GM19455 (cell line): Measurements from ENCODE around the gene WDFY3.
"Not testable (repeated sequence)": the region's sequence is repeated elsewhere in the genome, so short reads cannot be mapped to it uniquely, and the experiment has no call there.

Experiments used
- ATAC-seq: cut with Tn5 transposase; IDR thresholded peaks from one replicate; pipeline ENCODE4 v1.9.1; 2021; ENCODE audit not compliant: unreplicated experiment

The WDFY3 gene

GRCh38 chr4:84722720-84723119 lies 243.8 kb downstream of the WDFY3 start:
- no peak for ATAC-seq

- no peak for ATAC-seq
Measured at GRCh38 chr4:84719115-84719514, 247.4 kb downstream of the WDFY3 start.

- ATAC-seq, result no peak
Measured at GRCh38 chr4:84718699-84719098, 247.8 kb downstream of the WDFY3 start.

GRCh38 chr4:84710548-84710947 lies 255.9 kb downstream of the WDFY3 start:
- ATAC-seq, result no peak

- ATAC-seq, result no peak
Measured at GRCh38 chr4:84708406-84709135, 257.9 kb downstream of the WDFY3 start.

- ATAC-seq, result no peak
Measured at GRCh38 chr4:84706286-84706685, 260.2 kb downstream of the WDFY3 start.

GRCh38 chr4:84699001-84699671 lies 267.4 kb downstream of the WDFY3 start:
- ATAC-seq, result no peak

GRCh38 chr4:84697615-84698201 lies 268.8 kb downstream of the WDFY3 start:
- ATAC-seq, result no peak

GRCh38 chr4:84697159-84697558 lies 269.3 kb downstream of the WDFY3 start:
- ATAC-seq, result no peak

- ATAC-seq, result no peak
Measured at GRCh38 chr4:84691800-84692199, 274.7 kb downstream of the WDFY3 start.

- no peak for ATAC-seq
Measured at GRCh38 chr4:84691170-84691691, 275.3 kb downstream of the WDFY3 start.

- no peak for ATAC-seq
Measured at GRCh38 chr4:84690481-84690880, 276.0 kb downstream of the WDFY3 start.

GRCh38 chr4:84689197-84689596 lies 277.3 kb downstream of the WDFY3 start:
- ATAC-seq, result no peak

- ATAC-seq, result no peak
Measured at GRCh38 chr4:84688605-84689004, 277.9 kb downstream of the WDFY3 start.

GRCh38 chr4:84685105-84685504 lies 281.4 kb downstream of the WDFY3 start:
- ATAC-seq, result no peak

- ATAC-seq, result no peak
Measured at GRCh38 chr4:84684361-84684760, 282.1 kb downstream of the WDFY3 start.

- no peak for ATAC-seq
Measured at GRCh38 chr4:84683064-84683850, 283.2 kb downstream of the WDFY3 start.

- ATAC-seq, result not testable (repeated sequence)
Measured at GRCh38 chr4:84682661-84683060, 283.8 kb downstream of the WDFY3 start.

- ATAC-seq, result no peak
Measured at GRCh38 chr4:84681486-84682274, 284.8 kb downstream of the WDFY3 start.

- ATAC-seq, result no peak
Measured at GRCh38 chr4:84680956-84681355, 285.5 kb downstream of the WDFY3 start.
